ENCODE data around the gene EGFR.

Gene EGFR

DNA sequence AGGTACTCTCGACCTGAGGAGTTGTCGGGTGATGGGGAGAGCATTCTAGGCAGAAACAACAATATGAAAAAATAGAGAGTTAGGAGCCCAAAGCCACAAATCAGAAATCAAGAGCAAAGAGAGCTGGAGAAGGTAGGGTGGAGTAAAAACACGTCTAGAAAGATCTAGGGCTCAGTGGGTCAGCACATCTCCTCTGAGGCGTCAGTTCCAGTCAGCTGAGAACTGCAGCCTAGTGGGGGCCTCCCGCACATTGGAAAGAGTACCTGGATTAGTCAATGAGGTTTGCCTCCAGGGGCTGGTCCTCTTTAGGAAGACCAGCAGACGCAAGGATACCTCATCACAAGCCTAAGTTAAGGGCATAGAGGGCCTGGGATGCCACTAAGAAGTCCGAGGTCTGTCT lies 233.1 kb downstream of the EGFR start:
- no peak for DNase-seq (ENCODE audit: low spot score)
- in situ Hi-C loops (cut with MboI; ENCODE audit: low pct_unique_long_range_greater_than_20kb, low sequenced_read_pairs, unreplicated experiment), result no loop called here
- TF ChIP-seq, protein P1, sequence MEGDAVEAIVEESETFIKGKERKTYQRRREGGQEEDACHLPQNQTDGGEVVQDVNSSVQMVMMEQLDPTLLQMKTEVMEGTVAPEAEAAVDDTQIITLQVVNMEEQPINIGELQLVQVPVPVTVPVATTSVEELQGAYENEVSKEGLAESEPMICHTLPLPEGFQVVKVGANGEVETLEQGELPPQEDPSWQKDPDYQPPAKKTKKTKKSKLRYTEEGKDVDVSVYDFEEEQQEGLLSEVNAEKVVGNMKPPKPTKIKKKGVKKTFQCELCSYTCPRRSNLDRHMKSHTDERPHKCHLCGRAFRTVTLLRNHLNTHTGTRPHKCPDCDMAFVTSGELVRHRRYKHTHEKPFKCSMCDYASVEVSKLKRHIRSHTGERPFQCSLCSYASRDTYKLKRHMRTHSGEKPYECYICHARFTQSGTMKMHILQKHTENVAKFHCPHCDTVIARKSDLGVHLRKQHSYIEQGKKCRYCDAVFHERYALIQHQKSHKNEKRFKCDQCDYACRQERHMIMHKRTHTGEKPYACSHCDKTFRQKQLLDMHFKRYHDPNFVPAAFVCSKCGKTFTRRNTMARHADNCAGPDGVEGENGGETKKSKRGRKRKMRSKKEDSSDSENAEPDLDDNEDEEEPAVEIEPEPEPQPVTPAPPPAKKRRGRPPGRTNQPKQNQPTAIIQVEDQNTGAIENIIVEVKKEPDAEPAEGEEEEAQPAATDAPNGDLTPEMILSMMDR (IDR thresholded peaks at IDR 0.05; ENCODE audit: extremely low read depth, insufficient read depth, missing control alignments), result no peak

DNA sequence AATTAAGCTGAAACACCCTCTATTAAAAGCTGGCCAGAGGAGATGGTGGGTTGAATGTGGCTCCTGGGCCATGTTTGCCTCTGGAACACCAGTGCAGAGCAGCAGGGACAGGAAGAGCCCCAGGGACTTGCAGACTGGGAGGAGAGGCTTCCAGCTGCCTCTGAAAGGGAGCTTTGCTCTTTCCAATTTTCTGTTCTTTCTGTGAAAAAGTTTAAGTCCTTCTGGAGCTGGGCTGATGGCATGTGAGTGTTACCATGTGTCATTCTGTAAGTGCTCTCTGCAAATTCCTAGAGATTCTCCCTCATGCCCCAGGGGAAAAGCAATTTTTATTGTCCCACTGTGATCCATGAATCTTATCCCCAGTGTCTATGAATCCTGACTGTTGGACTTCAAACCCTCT lies 233.6 kb downstream of the EGFR start:
- in situ Hi-C loops (cut with MboI; ENCODE audit: low pct_unique_long_range_greater_than_20kb, low sequenced_read_pairs, unreplicated experiment), result no loop called here
- DNase-seq (ENCODE audit: low spot score), result no peak
- TF ChIP-seq, protein P1 (IDR thresholded peaks at IDR 0.05; ENCODE audit: extremely low read depth, insufficient read depth, missing control alignments), result no peak

DNA sequence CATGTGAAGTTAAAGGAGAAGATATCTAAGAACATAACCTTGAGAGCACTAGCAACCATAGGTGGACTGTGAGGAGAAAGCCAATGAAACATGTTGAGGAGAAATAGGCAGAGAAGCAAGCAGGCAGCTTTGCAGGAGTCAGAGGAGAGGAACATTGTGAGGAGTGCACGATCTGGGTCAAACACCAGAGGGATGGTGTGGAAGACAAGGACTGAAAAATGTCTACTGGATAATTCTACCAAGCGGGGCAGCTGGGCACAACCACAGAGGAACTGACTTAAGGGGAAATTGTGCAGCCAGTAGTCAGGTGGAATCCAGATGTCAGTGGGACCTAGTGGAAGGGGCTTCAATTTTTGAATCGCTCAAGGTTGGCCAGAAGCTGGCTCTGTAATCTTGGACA lies 234.4 kb downstream of the EGFR start:
- DNase-seq (ENCODE audit: low spot score), result no peak
- TF ChIP-seq, protein P1 (IDR thresholded peaks at IDR 0.05; ENCODE audit: extremely low read depth, insufficient read depth, missing control alignments), result no peak
- in situ Hi-C loops (cut with MboI; ENCODE audit: low pct_unique_long_range_greater_than_20kb, low sequenced_read_pairs, unreplicated experiment), result no loop called here

DNA sequence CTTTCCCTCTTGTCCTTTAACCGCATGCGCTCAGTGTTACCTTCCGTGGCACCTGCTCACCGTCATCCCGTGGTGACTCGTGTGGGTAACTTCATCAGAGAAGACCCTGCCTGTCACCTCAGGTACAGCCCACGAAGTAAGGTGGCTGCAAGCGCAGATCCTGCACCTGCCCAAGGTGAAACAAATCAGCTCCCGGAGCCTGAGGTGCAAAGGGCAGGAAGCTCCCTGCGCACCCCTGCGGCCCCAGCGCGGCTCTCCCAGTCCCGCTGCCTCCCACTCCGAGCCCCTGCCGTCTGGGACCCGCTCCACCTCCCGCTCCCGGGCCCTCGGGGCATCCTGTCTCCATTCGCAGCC lies 235.4 kb downstream of the EGFR start:
- TF ChIP-seq, protein P1 (IDR thresholded peaks at IDR 0.05; ENCODE audit: extremely low read depth, insufficient read depth, missing control alignments), result no peak
- DNase-seq (ENCODE audit: low spot score), result peak; percentile 29
- in situ Hi-C loops (cut with MboI; ENCODE audit: low pct_unique_long_range_greater_than_20kb, low sequenced_read_pairs, unreplicated experiment), result no loop called here

DNA sequence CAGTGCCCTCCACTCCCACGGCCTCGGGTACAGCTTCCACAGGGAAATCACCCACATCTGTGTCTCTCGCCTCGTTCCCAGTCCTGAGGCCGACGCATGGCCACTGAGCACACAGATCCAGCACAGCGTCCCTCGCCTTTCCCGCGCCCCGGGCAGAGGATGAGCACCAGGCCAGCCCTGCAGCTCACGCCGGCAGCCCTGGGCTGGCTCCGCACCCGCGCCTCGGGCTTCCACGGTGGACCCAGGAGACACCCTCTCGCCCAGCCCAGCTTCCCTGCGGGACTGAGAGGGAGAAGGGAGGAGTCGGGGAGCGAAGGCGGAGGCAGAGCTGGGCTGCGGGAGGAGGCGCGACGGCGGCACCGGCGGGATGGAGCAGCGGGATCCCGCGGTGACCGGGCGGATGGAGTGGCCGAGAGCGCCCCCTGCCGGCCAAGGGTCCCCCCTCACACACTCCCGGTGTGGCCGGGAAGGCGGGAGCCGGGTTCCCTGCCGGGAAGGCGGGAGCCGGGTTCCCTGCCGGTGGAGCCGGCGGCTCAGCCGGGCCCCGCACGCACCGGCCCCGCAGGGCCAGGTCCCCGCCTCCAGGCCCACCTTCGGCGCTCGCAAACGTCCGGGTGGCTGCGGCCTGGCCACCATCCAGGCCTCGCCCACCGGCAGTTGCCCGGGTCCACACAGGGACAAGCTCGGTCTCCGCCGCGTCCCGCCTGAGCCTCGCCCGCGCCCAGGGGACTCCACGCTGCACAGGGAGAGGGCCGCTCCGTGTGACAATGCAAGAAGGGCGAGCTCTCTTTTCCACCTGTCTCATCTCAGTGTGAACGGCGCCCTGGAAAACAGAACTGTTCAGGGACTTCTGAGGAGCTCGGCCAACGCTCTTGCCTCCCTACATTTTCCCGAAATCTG lies 236.0 kb downstream of the EGFR start:
- DNase-seq (ENCODE audit: low spot score), result peak; percentile 88
- in situ Hi-C loops (cut with MboI; ENCODE audit: low pct_unique_long_range_greater_than_20kb, low sequenced_read_pairs, unreplicated experiment), result no loop called here
- TF ChIP-seq, protein P1 (IDR thresholded peaks at IDR 0.05; ENCODE audit: extremely low read depth, insufficient read depth, missing control alignments), result peak; percentile 80

DNA sequence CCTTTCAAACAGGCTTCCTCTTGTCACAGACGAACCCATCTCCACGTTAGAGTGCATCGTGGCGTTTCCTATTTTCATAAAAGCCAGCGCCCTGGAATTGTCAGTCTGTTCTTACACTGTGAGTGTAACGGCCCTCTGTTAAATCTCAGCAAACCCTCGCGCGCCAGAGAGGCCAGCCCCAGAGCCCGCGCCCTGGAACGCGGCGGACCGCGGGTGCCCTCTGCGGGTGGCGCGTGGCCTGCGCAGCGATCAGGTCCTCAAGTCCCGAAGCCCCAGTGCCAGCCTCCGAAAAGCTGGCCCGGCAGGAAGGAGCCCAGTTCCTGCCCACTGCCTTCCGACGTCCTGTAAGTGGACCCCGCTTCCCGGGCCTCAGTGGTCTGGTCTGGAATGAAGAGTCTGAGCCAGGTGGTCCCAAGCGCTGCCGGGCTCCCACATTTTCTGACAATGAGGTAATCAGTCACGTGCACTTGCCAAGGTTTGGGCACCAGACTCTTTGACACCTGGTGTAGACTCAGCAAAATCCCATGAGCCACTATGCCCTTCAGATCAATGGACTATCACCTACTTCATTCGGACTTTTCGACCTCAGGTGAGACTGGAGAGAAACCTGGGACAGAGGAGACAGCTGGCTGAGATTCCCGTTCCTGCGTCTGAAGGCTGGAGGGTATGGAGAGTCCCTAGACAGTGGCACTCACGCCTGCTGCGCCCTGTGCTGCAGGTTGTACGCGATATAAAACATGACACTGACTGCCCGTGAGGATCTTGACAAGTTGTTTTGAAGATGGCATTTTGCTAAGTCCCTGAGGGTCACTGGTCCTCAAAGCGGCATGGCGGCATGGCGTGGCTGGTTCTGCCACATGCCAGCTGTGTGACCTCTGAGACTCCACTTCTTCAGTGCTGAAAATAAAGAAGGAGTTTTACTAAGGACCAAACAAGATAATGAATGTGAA lies 237.0 kb downstream of the EGFR start:
- DNase-seq (ENCODE audit: low spot score), result peak; percentile 85
- in situ Hi-C loops (cut with MboI; ENCODE audit: low pct_unique_long_range_greater_than_20kb, low sequenced_read_pairs, unreplicated experiment), result no loop called here
- TF ChIP-seq, protein P1 (IDR thresholded peaks at IDR 0.05; ENCODE audit: extremely low read depth, insufficient read depth, missing control alignments), result peak; percentile 90
